Epidermal melanocyte (primary cell): ENCODE data around the gene IL9.
A peak's percentile ranks its signal among the peaks of the same experiment; 100 is the strongest.

Source experiments
- DNase-seq: peaks from one replicate; pipeline ENCODE4 v3.0.0; 2011; ENCODE audit warnings: low spot score; ENCODE audit not compliant: insufficient read length

IL9 gene

GRCh38 chr5:135891791-135892190, 3.9 kb downstream of the IL9 start:
- DNase-seq: no peak

DNA sequence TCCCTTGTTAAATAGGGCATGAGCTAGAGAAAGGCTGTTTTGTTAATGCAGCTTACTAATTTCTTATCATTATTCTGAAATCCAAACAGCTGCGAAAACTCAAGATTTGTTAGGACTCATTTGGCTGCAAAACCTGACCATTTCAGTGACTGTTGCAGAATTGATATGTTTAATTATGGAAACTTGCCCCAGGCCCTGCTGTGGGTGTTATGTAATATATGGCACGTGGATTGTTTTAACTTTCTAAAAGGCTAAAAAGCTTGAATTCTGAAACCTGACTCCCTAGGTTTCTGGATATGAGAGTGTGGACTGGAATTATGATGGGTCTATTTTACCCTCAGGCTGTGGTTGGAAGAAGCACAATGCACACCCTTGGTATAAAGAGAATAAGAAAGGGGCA, 4.4 kb downstream of the IL9 start:
- DNase-seq: no peak

- no peak for DNase-seq
Measured at GRCh38 chr5:135890867-135891266, 4.8 kb downstream of the IL9 start.

GRCh38 chr5:135890296-135890695, 5.3 kb downstream of the IL9 start:
- no peak for DNase-seq

GRCh38 chr5:135887881-135888614, 7.6 kb downstream of the IL9 start:
- no peak for DNase-seq

DNA sequence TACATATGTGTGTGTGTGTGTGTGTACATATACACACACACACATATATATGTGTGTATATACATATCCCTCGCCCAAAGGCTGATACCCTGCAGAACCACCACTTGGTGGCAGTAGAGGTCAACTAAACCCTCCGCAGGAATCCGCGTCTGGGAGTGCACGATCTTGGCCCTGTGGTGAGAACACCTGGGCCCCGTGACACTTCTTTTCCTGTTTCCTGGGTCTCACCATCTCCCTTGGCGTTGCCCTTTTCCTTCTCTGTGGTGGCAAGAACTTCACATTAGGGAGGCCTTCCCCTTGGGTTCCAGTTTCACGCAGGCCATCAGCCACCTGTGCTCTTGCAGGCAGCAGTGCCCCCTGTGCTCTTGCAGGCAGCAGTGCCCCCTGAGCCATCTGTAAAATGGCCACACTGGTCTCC, 8.2 kb downstream of the IL9 start:
- peak; percentile 31 for DNase-seq

- no peak for DNase-seq
Measured at GRCh38 chr5:135886136-135886535, 9.5 kb downstream of the IL9 start.

GRCh38 chr5:135885031-135885430, 10.6 kb downstream of the IL9 start:
- DNase-seq: no peak

DNA sequence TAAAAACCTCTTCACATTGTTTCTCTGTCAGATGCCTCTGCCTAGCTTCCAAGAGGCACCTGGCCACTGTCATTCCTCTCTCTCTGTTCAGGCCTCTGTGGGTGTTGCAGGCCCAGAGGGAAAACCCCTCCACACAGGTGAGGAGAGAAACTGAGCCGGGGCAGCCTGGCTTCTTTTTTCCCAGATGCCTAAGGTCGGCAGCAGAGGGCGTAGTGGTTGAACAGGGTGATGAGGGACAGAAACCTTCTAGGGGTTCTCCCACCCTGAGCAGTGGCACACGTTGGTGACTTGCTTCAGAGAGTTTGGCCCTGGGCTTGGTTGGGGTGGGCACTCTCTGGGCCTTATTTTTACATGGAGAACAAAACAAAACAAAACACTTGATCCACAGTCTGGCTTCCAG, 12.2 kb downstream of the IL9 start:
- DNase-seq: no peak

GRCh38 chr5:135883026-135883425, 12.6 kb downstream of the IL9 start:
- DNase-seq: no peak

DNA sequence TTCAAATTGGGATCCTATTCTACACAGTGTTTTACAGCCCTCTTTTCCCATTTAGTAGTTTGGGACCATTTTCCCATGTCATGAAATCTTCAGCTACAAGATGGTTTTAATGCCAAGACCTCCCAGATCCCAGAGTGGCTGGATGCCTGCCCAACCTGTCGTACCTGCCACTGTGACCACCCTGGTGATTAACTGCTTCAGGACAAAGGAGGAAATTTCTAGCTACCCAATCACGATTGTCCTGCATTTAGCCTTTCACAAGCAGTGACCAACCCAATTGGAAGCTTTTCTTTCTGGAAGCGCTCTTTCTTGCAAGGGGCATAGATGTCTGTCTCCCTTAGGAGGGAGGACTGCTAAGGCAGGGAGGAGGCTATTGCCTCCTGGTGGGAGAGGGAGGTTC, 13.8 kb downstream of the IL9 start:
- no peak for DNase-seq

- no peak for DNase-seq
Measured at GRCh38 chr5:135881244-135881643, 14.4 kb downstream of the IL9 start.

- DNase-seq: no peak
Measured at GRCh38 chr5:135880801-135881200, 14.8 kb downstream of the IL9 start.

GRCh38 chr5:135880278-135880677, 15.4 kb downstream of the IL9 start:
- no peak for DNase-seq

DNA sequence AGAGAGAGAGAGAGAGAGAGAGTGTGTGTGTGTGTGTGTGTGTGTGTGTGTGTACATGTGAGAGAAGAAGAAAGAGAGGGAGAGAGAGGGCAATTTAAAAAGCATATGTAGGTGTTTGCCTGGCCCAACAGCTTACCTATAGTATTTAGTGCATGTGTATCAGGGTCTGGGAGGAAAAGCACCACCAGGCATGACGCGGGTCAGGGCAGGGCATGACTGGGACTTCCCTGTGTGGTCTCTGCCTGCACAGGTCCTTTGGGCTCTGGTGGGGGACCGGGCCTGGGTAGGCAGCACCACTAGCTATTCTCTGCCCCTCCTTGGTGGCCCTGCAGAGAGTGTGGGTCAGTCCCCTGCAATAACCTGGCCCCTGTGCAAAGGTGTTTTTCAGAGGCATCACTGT, 16.1 kb downstream of the IL9 start:
- DNase-seq: no peak

DNA sequence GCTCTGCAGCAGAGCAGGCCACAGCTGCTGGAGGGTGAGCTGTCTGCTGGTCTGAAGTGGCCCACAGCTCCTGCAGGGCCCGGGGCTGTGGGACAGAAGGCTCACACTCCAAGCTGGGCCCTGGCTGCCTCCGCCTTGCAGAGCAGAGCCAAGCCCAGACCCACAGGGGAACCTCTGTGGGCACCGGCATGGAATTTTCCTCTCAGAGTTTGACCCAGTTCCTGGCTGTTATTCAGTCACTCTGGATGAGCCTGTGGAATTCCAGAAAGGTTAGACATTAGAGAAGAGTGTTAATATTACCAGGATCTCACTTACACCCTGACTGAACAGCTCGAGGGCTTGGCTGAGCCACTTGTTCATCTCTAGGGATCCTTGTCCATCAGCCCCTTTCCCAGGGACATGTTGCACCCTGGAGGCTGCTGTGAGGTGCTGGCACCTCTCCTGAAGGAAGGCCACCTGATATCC, 17.5 kb downstream of the IL9 start:
- DNase-seq: no peak

DNA sequence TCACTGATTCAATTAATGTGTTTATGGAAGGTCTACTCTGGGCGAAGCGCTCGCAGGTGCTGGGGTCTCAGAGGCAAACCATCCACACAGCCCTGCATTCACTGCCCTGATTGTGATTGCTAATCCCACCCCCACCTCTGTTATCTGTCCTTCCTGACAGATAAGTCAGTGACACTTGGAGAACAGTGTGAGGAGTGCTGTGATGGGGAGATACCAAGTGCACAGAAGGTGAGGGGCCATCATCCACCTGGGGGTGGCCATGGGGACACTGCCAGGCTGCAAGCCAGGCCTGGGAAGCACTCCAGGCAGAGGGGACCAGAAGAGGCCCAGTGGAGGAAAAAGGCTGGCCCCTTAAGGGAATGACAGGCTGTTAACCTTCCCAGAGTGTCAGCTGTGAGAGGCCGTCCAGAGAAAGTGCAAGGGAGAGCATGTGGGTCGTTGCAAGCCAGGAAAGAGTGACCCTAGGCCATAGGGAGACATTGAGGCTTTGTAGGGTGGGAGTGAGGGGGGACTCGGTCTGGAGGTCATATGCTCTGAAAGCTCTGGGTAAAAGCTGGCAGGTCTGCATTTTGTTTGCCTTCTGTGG, 18.0 kb downstream of the IL9 start:
- no peak for DNase-seq

GRCh38 chr5:135876146-135876545, 19.5 kb downstream of the IL9 start:
- DNase-seq: no peak

- DNase-seq: no peak
Measured at GRCh38 chr5:135875567-135875966, 20.1 kb downstream of the IL9 start.

- DNase-seq: no peak
Measured at GRCh38 chr5:135874461-135874860, 21.2 kb downstream of the IL9 start.

GRCh38 chr5:135873831-135874230, 21.8 kb downstream of the IL9 start:
- no peak for DNase-seq

DNA sequence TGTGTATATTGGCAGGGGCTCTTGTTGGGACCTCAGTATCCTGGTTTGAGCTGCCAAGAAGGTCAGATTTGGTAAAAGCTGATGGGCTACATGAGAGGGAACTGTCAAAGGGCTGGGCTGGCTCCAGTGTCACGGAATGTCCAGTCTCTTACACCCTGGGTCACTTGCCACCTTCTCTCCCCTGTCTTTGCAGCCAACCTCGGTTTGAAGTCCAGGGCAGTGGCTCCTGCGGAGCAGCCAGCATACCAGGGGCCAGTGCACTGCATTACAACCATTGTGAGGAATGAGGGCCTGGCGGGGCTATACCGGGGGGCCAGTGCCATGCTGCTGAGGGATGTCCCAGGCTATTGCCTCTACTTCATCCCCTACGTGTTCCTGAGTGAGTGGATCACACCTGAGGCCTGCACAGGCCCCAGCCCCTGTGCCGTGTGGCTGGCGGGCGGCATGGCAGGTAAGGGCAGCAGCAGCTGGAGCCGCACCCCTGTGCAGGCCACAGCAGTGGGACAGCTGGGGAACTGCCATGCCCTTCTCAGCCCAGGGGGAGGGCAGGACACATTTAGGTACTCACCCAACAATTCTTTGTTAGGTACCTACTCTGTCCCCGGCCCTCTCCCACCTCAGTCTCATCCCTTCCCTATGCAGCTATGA, 24.2 kb downstream of the IL9 start:
- DNase-seq: no peak

- no peak for DNase-seq
Measured at GRCh38 chr5:135869935-135870334, 25.7 kb downstream of the IL9 start.
